Fibroblast of upper back skin (primary cell): ENCODE measurements around the gene CAMTA1.
"Not testable (repeated sequence)": the region's sequence is repeated elsewhere in the genome, so short reads cannot be mapped to it uniquely, and the experiment has no call there.

Experiments
- DNase-seq: peaks from one replicate; pipeline ENCODE4 v3.0.0-alpha.2; 2013

Gene CAMTA1, protein sequence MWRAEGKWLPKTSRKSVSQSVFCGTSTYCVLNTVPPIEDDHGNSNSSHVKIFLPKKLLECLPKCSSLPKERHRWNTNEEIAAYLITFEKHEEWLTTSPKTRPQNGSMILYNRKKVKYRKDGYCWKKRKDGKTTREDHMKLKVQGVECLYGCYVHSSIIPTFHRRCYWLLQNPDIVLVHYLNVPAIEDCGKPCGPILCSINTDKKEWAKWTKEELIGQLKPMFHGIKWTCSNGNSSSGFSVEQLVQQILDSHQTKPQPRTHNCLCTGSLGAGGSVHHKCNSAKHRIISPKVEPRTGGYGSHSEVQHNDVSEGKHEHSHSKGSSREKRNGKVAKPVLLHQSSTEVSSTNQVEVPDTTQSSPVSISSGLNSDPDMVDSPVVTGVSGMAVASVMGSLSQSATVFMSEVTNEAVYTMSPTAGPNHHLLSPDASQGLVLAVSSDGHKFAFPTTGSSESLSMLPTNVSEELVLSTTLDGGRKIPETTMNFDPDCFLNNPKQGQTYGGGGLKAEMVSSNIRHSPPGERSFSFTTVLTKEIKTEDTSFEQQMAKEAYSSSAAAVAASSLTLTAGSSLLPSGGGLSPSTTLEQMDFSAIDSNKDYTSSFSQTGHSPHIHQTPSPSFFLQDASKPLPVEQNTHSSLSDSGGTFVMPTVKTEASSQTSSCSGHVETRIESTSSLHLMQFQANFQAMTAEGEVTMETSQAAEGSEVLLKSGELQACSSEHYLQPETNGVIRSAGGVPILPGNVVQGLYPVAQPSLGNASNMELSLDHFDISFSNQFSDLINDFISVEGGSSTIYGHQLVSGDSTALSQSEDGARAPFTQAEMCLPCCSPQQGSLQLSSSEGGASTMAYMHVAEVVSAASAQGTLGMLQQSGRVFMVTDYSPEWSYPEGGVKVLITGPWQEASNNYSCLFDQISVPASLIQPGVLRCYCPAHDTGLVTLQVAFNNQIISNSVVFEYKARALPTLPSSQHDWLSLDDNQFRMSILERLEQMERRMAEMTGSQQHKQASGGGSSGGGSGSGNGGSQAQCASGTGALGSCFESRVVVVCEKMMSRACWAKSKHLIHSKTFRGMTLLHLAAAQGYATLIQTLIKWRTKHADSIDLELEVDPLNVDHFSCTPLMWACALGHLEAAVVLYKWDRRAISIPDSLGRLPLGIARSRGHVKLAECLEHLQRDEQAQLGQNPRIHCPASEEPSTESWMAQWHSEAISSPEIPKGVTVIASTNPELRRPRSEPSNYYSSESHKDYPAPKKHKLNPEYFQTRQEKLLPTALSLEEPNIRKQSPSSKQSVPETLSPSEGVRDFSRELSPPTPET (N-terminal part only)

DNA sequence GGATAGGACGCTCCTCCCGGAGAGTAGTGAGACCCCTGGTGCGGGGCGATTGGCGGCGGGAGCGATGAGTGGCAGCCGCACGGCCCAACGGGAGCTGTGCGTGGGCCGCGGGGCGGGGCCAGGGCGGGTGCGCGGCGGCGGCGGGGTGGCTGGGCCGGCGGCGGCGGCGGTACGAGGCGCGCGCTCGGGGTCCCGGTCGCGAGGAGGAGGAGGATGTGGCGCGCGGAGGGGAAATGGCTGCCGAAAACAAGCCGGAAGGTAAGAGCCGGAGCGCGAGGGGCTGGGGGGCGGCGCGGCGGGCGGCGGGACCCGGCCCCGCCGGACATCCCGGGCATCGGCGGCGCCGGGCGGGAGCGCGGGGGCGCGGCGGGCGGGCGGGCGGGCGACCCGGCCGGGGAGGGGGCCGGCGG is at the start of gene CAMTA1:
CAMTA1 (plus strand) TSS at position 137 of the 410 bp plus-strand sequence; CDS start at position 214, 77 bp downstream.
- DNase-seq: no peak

DNA sequence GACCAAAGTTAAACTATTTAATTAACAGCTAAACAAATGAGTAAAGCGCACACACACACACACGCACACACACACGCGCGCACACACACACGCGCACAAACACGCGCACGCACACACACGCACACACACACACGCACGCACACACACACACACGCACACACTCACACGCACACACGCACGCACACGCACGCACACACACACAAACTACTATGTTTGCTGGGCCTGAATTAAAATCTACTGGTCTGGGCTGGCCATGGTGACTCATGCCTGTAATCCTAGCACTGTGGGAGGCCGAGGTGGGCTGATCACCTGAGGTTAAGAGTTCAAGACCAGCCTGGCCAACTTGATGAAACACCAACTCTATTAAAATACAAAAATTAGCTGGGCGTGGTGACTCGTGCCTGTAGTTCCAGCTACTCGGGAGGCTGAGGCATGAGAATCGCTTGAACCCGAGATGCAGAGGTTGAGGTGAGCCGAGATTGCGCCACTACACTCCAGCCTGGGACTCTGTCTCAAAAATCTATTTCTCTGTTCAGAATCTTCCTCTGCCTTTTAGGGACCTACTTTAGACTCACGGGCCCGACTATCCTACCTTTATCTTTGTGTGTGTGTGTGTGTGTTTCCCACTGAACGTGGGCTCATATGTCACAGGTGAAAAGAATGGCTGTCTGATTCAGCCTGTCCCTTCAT is 46.1 kb upstream of the CAMTA1 start:
- DNase-seq: no peak

DNA sequence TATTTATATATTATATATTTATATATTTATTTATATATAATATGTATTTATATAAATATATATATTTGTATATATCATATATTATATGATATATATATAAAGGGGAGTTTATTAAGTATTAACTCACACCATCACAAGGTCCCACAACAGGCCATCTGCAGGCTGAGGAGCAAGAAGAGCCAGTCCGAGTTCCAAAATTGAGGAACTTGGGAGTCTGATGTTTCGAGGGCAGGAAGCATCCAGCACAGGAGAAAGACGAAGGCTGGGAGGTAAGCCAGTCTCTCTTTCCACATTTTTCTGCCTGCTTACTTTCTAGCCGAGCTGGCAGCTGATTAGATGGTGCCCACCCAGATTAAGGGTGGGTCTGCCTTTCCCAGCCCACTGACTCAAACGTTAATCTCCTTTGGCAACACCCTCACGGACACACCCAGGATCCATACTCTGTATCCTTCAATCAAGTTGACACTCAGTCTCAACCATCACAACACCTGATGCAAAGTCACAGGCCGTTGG is 42.5 kb upstream of the CAMTA1 start:
- not testable (repeated sequence) for DNase-seq

DNA sequence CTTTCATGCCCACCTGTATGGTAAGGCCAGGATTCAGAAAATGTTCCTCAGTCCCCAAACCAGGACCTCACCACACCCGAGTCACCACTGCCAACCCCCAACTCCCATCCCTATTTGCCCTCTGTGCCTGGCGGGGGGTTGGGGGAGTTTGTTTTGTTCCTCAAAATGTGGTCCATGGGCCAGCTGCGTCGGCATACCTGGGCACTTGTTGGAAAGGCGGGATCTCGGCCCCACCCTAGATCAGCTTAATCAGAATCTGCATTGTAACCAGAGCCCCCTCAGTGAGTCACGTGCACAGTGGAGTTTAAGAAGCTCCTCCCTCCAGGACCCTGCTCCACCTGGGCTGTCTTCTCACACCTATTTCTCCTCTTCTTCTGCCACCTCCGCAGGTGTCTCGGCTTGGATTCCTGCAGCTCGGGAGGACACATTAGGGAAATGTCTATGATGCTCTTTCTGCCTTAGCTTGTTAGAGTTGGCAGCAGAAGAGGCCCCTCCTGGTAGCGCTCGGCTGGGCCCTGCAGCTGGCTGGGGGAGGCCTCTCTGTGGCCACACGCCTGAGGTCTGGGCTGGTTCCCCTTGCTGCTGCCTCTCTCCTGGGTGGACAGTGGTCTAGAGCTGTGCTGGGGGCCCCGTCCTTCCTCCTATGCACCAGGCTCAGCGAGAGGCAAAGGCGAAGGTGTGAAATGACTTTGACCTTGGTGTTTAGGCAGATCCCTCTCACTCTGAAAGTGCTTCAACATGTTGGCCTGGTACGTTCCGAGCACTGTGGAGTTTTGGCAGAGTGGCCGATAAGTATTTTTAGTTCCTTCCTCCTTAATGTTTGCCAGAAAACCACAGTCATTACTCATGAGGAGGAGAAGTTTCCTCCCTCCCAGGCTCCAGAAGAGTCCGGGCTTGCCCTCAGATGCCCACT is 41.8 kb upstream of the CAMTA1 start:
- DNase-seq: peak; percentile 86

DNA sequence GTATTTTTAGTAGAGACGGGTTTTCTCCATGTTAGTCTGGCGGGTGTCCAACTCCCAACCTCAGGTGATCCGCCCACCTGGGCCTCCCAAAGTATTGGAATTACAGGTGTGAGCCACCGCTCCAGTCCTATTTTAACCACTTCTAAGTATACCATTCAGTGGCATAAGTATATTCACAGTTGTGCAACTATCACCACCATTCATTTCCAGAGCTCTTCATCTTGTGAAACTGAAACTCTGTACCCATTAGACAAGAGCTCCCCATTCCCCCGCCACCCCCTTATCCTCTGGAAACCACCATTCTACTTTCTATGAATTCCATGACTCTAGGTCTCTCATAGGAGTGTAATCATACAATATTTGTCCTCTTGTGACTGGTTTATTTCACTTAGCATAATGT is 40.2 kb upstream of the CAMTA1 start:
- no peak for DNase-seq

DNA sequence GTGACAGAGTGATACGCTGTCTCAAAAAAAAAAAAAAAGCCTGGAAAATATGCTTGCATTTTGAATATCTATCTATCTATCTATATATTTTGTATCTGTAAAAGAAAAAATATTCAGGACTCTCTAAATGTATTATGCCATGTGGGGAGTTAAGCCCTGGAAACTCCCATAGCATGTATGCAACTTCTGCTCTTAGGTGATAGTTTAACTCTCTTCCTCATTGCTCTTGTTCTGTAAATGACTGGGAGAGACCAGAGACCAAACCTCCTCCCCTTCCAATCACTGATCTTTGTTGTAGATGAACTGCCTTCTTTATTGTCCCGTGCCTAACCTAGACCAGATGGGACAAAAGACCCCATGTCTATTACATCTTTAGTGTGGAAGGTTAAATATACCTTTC is 37.6 kb upstream of the CAMTA1 start:
- DNase-seq: no peak

DNA sequence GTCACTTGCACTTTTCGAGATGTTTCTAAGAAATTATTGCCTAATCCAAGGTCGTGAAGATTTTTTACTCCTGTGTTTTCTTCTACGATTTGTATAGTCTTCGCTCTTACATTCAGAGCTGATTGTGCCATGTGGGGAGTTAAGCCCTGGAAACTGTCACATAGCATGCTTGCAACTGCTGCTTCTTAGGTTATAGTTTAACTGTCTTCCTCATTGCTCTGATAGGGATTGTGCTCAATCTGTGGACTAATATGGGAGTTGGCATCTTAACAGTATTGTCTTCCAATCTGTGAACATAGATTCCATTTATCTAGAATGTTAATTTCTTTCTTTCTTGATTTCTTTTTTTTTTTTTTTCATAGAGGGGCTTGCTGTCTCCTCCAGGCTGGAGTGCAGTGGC is 34.8 kb upstream of the CAMTA1 start:
- no peak for DNase-seq

DNA sequence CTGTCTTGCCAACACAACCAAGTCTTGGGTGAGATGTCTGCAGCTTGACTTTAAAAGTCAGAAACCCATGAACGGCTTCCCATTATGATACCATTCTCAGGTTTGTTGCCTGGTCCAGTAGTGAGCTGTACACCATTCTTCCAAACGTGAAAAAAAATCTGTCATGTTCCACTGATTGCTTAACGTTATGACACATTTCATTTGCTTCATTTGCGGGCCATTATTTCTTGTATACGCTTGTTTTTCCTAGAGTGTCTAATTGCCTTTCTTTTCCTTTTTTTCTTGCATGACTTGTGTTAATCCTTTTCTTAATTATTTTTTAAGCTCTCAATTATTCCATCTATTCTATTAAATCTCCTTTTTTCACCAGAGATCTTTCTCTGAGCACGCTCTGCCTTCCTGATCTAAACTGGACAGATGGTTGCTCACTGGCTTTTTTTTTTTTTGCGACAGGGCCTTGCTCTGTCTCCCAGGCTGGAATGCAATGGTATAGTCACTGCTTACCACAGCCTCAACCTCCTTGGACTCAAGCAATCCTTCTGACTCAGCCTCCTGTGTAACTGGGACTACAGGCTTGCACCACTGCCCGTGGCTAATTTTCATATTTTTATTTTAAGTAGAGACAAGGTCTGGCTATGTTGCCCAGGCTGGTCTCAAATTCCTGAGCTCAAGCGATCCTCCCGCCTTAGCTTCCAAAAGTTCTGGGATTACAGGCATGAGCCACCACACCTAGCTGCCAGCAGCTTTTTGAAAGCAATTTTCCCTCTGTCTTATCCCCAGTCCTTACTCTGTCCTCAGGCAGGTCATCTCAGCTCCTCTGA is 31.7 kb upstream of the CAMTA1 start:
- DNase-seq: peak; percentile 10

DNA sequence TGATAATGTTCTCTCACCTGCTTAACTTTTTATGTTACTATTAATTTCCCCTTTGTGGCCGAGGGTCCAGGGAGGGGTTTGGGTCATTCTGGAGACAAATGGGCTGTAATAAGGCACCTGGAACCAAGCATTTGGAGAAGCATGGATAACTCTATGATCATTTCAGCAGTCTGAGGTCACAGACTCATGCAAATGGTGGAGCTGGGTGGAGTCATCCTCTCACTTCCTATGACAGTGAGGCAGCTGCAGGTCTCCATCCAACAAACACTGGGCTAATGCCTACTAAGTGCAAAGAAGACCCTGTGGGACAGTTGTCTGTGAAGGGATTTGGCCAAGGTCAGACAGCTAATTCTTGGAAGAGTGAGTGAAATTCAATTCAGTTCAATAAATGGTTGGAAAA is 28.8 kb upstream of the CAMTA1 start:
- no peak for DNase-seq

DNA sequence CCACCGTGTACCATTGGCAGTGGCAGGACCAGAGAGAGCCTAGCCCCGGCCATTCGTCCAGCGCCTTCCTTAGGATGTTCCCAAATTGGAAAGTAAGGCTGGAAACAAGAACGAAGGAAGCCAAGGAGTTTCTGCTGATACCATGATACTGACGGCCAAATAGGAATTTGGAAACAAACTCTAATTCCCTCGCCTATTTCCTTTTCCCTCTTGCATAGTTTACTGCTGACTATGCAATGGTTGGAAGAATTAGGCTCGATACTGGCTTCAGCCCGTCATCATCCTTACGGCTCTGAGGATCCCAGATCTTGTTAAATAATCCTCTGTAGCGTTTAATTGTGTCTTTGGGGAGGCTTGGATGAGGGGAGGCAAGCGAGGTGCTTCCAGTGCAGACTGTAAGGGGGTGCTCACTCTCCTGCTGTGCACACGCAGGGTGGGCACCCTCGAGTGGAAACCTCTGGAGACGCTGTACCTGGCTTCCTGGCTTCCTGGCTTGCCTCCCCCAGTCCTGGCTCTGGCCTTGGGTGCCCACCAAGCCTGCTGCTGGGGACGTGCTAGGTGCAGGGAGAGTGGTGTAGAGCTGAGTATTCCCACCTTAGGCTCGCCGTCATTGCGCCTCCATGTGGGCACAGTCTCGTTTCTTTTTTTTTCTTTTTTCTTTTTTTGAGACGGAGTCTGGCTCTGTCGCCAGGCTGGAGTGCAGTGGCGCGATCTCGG is 27.4 kb upstream of the CAMTA1 start:
- no peak for DNase-seq

DNA sequence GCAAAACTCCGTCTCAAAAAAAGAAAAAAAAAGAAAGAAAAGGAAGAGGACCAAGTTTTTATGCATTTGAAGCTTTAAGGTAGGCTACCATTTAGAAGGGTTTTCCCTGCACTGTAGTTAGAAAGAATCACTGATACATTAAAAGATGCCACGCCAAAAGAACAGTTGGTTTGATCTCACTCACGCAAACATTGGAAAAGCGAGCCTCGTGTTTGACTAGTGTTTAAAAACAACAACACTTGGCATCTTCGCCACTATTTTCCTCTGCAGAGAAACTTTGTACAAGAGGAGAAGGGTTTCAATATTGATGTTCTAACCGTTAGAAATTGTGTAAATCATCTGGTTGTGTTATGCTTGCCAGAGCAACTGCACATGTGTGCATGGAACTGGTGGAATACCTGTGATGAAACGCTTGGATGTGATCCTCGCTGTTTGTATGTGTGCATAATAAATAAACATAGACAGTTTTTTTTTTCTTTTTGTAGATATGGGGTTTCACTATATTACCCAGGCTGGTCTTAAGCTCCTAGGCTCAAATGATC is 24.0 kb upstream of the CAMTA1 start:
- no peak for DNase-seq

DNA sequence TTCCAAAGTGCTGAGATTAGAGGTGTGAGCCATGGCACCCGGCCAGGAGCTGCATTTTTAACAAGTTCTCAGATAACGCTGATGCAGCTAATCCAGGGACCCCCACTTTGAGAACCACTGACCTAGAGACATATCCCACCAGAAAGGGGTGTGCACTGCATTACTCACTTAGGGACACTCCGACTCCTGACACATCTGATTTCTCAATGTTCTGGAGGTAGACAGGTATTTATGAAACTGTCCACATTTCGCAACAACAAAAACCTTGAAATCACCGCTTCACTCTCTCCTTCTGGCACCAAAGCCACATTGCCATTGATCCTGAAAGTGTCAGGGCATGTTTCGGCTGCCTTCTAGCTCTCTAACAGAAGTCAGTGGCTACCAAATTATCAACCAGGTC is 23.2 kb upstream of the CAMTA1 start:
- DNase-seq: no peak

DNA sequence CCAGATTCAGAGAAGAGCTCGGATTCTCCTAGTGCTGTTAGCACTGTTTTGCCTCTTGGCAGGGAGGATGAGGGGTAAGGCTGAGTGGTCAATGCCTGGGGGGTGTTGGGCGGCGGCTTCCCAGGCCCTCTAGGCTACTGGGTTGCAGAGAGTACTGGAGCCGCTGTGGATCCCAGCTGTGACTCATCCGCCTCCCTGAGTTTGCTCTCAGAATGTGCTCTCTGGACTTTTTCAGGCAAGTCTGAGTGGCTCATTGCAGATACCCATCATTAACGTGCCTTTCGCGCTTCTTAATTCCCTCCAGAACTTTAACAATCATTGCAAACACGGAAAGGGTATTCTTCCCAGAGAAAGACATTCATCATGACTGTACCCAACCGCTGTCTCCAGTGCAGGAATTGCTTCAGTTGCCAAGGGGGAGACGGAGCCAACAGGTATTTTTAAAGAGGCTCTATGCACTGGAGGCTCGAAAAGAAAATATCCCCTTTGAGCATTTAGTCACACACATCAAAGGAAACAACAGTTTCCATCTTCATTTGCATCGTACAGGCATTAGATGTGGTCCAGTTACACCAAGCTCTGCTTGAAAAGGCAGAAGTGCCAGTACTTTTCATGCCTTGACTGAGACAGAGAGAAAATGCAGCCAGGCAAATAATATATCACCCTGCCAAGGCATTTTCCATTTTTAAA is 14.4 kb upstream of the CAMTA1 start:
- DNase-seq: peak; percentile 64

DNA sequence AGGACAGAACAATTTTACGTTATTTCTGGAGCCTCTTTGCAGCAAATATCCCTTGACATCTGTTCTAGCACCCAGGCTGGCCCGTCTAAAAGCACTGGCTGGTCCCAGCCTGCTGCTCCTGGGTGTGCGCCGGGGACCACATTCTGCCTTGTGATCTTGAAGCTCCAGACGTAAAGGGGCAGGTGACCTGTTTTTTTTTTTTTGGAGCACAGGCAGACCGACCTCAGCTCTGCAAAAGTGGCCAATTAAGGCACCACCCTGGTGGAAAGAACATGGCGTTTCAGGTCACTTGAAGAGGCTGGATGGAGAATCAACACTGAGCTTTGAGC is 13.8 kb upstream of the CAMTA1 start:
- DNase-seq: no peak

DNA sequence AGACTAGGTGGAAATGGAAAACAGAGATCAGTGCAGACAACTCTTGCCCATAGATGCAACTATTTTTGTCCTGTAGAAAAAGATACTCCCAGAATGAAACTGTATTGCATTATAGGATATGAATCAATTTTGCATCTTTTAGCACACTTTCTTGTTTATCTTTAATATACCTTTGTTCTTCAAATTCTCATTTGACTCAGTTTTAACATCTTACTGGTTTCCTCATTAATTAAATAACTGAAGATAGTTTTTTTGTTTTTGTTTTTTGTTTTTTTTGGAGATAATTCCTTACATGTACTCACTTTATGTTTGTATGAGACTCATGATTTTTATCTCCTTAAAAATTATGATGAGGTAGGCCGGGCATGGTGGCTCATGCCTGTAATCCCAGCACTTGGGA is 10.9 kb upstream of the CAMTA1 start:
- no peak for DNase-seq

DNA sequence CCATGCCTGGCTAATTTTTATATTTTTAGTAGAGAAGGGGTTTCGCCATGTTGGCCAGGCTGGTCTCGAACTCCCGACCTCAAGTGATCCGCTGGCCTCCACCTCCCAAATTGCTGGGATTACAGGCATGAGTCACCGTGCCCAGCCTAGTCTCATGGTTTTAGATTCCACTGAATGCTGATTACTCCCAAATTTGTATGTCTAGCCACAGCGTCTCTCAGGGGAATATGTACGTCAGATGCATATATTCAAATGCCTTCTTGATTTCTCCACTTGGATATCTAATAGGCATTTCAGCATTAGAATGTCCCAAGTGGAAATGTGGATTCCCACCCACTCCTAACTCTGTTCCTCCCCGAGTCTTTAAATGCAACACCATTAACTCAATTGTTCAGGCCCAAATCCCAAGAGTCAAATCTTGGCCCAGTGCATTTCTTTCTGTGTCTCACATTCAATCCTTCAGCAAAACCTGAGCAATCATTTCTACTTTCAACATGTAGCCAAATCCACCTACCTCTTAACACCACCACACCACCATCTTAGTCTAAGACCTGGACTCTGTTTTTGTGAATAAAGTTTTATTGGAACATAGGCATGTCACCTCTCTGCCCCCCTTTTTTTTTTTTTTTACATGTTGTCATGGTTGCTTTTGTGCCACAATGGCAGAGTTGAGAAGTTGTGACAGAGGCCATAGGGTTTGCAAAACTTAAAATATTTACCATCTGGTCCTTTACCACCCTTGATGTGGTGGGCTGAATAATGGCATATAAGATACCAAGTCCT is 9.8 kb upstream of the CAMTA1 start:
- DNase-seq: peak; percentile 25

DNA sequence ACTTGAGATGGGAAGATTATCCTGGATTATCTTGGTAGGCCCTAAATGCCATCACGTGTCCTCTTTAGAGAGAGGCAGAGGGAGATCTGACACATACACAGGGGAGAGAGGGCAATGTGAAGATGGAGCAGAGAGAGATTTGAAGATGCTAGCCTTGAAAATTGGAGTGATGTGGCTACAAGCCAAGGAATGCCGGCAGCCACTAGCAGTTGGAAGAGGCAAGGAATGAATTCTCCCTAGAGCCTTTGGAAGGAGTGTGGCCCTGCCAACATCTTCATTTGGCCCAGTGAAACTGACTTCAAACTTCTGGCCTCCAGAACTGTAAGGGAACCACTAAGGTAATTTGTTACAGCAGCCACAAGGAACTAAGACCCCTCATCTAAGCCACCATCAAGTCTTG is 8.9 kb upstream of the CAMTA1 start:
- DNase-seq: no peak

DNA sequence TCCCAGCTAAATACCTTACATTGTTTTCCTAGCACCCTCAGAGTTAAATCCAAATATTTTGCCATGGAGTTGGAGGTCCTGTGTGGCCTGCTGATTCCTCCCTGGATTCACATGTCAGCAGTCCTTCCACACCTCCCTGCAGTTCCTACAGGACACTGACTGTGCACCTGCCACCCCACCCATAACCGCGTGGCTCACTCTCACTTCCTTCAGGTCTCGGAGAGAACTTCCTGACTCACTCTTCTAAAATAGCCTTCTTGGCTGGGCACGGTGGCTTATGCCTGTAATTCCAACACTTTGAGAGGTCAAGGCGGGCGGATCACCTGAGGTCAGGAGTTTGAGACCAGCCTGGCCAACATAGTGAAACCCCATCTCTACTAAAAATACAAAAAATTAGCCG is 8.4 kb upstream of the CAMTA1 start:
- no peak for DNase-seq
